ENCODE data around the gene COL24A1.
A peak's percentile ranks its signal among the peaks of the same experiment; 100 is the strongest.
"Not testable (repeated sequence)": the region's sequence is repeated elsewhere in the genome, so short reads cannot be mapped to it uniquely, and the experiment has no call there.

COL24A1 gene

GRCh38 chr1:85991261-85991660 is 165.3 kb downstream of the COL24A1 start:
- no peak for DNase-seq (ENCODE audit: low read depth in 2 of 2)

DNA sequence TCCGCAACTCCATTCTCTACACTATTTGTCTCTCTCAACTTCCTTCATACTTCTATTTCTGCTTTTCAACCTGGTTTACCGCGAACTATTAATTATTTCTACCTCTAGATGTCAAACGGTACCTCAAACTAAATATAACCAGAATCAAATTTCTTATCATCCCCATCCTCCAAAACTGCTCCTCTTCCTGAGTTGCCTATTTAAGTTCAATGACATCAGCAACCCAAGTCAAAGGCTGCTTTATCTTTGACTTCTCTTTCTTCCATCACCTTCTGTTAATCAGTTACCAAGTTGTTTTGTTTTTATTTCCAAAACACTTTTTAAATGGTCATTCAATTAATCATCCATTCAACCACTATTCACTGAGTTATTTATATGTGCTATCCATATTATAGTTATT is 171.9 kb downstream of the COL24A1 start:
- DNase-seq (ENCODE audit: low read depth in 2 of 2) = no peak

DNA sequence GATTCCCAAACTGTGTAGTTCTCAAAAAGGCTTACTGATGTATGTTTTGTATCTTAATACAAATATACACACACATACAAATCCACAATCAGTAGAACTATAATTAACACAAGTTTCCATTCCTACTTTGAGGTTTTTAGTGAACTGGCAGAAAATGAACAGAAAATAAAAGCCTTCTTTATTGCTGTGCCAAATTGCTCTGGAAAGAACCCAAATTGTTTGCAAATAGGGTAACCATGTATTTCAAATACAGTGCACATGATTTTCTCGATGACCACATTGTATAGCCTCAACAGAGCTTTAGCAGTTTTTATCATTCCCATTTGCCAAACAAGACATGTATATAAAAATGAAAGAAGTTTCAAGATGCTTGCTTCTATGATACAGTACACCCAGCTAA is 173.3 kb downstream of the COL24A1 start:
- no peak for DNase-seq (ENCODE audit: low read depth in 2 of 2)

GRCh38 chr1:85976516-85977205 is 179.9 kb downstream of the COL24A1 start:
- DNase-seq (ENCODE audit: low read depth in 2 of 2) = no peak

DNA sequence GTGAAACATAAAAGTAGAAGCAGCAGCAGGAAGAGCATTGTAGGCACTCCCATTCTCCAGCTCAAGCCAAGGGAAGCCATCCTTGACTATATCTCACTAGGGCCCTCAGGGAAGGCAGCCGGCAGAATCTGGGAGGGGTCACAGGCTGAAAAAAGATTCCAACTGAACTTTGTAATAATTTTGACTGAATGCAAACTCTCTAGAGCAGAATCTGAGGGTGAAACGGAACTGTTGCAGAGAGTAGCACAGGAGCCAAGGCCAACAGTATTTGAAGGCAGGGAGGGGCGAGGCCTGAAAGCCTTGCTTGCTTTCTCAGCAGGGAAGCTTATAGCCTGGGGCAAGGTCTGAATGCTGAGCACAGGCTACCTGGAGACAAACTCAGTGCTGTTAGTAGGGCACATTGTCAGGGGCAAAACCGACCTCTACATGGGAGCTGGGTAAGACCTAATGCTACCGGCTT is 180.6 kb downstream of the COL24A1 start:
- DNase-seq (ENCODE audit: low read depth in 2 of 2) = no peak

DNA sequence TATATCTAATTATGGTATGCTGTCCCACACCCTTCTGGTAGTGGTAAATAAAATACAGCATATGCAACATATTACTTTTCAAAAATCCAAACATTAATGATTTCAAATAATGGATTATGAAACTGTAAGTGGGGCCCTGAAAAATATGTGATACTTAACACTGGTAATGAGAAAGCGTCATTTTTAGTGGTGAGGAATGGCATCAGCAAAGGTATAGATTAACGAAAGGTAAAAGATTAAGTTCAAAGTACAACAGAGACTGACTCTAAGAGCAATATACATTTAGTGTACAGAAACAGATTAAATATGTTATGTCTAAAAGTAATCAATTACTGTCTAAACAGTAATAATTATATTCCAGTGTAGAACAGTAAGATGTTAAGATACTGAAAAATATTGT is 194.1 kb downstream of the COL24A1 start:
- DNase-seq (ENCODE audit: low read depth in 2 of 2) = no peak

GRCh38 chr1:85957760-85958159 is 198.8 kb downstream of the COL24A1 start:
- DNase-seq (ENCODE audit: low read depth in 2 of 2) = no peak

DNA sequence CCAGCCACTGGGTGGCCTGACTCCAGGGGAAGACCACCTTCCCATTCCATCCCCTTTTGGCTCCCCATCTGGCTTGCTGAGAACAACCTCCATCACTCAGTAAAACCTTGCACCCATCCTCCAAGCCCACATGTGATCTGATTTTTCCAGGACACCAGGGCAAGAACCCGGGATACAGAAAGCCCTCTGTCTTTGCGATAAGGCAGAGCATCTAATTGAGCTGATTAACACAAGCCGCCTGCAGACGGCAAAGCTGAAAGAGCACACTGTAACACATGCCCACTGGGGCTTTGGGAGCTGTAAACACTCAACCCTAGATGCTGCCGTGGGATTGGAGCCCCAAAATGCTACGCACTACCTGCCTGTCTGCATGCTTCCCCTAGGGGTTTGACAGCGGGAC is 201.4 kb downstream of the COL24A1 start:
- DNase-seq (ENCODE audit: low read depth in 2 of 2) = not testable (repeated sequence)

GRCh38 chr1:85952460-85952859 is 204.1 kb downstream of the COL24A1 start:
- DNase-seq (ENCODE audit: low read depth in 2 of 2) = no peak

DNA sequence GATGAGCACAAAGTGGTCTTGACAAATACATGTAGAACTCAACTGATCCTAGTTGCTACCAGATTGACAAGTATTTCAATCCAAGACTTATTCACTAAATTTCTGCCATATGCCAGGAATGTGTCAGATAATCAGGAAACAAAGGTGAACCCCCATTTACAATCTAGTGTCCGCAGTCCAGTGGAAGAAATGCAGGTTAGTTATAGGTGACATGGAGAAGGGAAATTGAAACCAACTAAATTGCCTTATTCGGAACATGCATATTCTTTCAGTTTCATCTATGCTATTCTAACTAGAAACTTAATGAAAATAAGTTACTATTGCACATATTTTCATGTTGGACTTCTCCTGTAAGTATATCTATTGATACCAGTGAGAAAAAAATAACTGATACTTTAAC is 209.4 kb downstream of the COL24A1 start:
- DNase-seq (ENCODE audit: low read depth in 2 of 2) = no peak

DNA sequence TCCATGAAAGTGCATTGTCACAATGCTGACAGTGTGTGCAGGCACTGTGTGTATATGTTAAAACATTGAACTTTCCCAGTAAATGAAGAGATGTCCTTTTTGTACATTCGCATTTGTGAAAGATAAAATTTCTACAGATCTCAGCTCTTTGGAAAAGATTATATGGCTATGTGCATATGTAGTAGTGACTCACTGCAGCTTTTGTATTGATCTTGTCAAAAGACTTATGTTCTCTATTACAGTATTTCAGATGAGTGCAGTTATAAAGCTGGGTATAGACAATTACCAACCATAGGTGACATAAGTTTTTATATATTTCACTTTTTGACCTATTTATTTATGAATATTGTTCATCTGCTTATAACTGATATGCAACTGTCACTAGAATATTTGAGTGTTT is 212.6 kb downstream of the COL24A1 start:
- no peak for DNase-seq (ENCODE audit: low read depth in 2 of 2)

GRCh38 chr1:85943526-85943925 is 213.0 kb downstream of the COL24A1 start:
- no peak for DNase-seq (ENCODE audit: low read depth in 2 of 2)

DNA sequence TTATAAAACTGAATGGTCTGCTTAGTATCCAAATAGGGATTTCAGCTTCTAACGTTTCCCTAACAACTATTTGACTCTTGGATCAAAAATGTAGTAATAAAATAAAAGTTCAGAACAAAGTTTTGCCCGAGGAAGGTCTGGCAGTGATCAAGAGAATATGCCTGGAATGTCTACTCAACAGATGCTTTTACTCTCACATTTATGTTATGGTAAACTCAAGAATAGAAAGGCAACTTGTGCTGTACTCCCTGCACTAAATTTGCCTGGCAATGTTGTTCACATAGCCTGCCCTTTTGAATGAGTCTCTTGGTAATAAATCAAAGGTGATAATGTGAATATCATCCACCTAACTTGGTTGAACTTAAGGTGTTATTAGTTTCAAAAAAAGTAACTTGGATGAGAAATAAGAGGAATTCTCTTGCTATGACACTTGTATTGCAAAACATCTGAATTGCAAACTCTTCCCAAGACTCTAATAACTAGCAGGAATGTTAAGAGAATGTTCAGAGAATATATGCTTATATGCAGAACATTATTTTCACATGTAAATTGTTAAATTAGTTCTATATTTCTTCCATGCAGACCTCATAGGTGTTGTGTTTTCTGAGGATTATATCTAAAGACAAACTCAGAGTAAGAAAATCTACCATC is 215.8 kb downstream of the COL24A1 start:
- DNase-seq (ENCODE audit: low read depth in 2 of 2) = peak; percentile 71 to 77

DNA sequence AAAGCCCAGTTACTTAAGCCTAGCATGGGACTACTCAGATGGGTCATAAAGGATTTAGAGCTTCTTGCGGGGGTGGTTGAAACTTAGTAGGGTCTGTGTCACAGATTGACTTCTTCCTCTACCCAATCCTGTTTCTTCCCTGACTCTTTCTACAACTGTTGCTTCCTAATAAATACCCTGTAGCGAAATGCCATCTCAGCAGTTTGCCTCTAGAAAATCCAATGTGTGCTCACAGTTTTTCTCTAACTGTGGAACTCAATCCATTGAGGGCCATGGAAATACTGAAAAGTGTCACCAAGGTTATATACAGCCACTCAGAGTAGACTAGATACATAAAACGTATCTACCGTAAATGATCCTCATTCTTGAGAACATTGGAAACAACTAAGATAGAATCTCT is 217.7 kb downstream of the COL24A1 start:
- DNase-seq (ENCODE audit: low read depth in 2 of 2) = no peak

DNA sequence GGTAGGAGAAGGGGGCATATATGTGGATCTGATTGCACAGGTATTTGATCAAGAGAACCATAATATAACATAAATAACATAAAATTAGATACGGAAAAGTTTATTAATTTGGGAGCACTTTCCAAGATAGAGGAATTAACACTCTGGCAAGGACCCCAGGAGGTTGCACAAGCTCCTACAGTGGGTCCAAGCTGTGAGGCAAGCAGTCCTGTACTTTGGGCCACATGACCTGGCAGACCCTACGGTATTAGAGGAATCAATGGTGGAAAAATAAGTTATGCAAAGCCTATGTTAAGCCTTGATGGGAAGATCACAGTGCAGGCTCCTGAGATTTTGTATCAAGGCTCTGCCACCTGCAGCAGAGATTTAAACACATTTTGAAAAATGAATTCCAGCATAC is 220.1 kb downstream of the COL24A1 start:
- no peak for DNase-seq (ENCODE audit: low read depth in 2 of 2)

DNA sequence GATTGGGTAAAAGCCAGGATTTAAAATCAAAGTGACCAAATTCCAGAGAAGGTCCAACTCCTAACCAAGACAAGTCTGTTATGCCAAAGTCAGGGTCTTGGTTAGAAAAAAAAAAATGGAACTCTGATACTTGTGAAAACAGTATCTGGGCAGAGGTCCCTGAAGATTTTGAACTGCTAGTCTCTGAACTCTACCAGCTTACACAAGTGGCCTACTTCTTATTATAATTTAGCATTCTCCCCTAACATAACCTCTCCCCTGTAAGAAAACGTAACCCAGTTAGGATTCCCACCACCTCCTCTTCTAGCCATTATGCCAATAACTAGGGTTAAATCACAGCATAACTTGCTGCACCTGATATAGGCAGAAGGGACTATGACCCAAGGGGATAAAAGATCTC is 220.5 kb downstream of the COL24A1 start:
- DNase-seq (ENCODE audit: low read depth in 2 of 2) = no peak

DNA sequence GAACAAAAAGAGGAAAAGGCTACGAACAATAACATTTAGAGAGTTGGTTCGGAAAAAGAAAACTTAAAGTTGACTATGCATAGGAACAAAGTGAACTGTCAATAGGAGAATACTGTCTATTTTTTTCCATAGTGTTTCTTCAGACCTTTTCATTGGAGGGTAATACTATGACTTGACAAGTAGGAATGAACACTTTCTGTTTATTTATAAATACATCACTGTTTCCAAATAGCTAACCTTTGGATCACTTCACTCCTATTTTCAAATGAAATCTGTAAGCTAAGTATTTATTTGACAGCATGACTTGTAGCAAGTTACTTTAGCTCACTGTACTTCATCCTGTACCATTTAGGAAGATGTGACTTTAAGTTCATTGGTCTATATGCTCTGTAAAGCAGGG is 221.3 kb downstream of the COL24A1 start:
- no peak for DNase-seq (ENCODE audit: low read depth in 2 of 2)

DNA sequence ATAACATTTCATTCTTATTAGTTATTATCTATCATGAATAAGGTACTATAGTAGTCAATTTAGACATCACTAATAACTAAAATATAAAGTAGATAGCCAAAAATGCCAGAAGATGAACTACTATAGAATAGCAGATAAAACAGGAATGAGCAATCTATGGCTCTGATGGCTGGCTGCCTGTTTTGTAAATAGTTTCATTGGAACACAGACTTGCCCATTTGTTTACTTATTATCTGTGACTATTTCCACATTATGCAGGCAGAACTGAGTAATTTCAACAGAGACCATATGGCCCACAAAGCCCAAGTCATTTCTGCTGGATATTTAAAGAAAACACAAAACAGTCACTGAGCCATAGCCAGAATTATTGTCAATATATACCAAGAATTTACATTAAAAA is 222.1 kb downstream of the COL24A1 start:
- DNase-seq (ENCODE audit: low read depth in 2 of 2) = no peak

DNA sequence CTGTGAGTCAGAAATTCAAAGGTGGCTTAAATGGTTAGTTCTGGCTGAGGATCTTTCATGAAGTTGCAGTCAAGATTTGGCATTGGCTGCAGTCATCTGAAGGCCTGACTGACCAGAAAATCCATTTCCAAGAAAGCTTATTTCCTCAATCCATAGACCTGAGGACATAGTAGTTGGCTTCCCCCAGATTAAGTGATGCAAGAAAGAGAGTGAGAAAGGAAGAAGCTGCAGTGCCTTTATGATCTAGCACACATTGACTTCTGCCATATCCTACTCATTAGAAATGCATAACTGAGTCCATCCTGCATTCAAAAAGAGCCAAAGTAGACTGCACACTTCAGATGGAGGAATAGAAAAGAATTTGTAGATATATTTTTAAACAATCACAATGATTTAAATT is 222.6 kb downstream of the COL24A1 start:
- no peak for DNase-seq (ENCODE audit: low read depth in 2 of 2)

- DNase-seq (ENCODE audit: low read depth in 2 of 2) = no peak
Observed at GRCh38 chr1:85911742-85912141, 244.8 kb downstream of the COL24A1 start.

- DNase-seq (ENCODE audit: low read depth in 2 of 2) = no peak
Observed at GRCh38 chr1:85900921-85901320, 255.7 kb downstream of the COL24A1 start.

DNA sequence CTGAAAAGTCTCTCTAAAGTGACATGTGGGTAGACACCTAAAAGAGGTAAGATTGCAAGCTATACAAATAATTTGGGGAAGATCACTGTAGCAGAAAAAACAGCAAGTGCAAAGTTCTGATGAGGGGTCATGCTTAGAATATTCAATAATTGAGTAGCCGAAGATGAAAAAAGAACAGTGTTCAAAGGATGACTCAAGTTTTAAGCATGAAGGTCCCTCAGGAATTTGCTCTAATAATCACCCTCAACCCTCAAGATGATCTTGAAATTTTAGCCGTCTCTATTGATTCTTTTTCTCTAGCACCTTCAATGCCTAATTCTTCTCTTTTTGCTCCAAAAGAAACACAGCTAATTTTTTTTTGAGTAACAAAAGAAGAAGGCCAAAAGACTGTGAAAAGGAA is 257.7 kb downstream of the COL24A1 start:
- no peak for DNase-seq (ENCODE audit: low read depth in 2 of 2)

- DNase-seq (ENCODE audit: low read depth in 2 of 2) = peak; percentile 20 to 29
Observed at GRCh38 chr1:85894651-85895050, 261.9 kb downstream of the COL24A1 start.

GRCh38 chr1:85892366-85892765 is 264.2 kb downstream of the COL24A1 start:
- DNase-seq (ENCODE audit: low read depth in 2 of 2) = no peak
